ENCODE data around the gene LGSN.

DNA sequence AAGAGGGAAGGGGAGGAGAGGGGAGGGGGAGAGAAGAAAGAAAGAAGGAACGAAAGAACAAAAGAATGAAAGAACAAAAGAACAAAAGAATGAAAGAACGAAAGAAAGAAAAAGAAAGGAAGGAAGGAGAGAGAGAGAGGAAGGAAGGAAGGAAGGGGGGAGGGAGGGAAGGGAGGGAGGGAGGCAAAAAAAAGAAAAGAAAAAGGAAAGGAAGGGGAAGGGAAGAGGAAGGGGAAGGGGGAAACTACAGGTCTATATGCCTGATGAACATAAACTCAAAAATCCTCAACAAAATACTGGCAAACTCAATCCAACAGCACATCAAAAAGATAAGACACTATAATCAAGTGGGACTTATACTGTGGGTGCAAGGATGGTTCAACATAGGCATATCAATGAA is 13.7 kb upstream of the LGSN start:
- TF ChIP-seq, protein P1, sequence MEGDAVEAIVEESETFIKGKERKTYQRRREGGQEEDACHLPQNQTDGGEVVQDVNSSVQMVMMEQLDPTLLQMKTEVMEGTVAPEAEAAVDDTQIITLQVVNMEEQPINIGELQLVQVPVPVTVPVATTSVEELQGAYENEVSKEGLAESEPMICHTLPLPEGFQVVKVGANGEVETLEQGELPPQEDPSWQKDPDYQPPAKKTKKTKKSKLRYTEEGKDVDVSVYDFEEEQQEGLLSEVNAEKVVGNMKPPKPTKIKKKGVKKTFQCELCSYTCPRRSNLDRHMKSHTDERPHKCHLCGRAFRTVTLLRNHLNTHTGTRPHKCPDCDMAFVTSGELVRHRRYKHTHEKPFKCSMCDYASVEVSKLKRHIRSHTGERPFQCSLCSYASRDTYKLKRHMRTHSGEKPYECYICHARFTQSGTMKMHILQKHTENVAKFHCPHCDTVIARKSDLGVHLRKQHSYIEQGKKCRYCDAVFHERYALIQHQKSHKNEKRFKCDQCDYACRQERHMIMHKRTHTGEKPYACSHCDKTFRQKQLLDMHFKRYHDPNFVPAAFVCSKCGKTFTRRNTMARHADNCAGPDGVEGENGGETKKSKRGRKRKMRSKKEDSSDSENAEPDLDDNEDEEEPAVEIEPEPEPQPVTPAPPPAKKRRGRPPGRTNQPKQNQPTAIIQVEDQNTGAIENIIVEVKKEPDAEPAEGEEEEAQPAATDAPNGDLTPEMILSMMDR (conservative IDR thresholded peaks at IDR 0.05; ENCODE audit: low read depth in 2 of 2), result no peak
- no peak for TF ChIP-seq EZH2 (IDR thresholded peaks at IDR 0.05; ENCODE audit: low read depth, unreplicated experiment)
- TF ChIP-seq, protein P2, sequence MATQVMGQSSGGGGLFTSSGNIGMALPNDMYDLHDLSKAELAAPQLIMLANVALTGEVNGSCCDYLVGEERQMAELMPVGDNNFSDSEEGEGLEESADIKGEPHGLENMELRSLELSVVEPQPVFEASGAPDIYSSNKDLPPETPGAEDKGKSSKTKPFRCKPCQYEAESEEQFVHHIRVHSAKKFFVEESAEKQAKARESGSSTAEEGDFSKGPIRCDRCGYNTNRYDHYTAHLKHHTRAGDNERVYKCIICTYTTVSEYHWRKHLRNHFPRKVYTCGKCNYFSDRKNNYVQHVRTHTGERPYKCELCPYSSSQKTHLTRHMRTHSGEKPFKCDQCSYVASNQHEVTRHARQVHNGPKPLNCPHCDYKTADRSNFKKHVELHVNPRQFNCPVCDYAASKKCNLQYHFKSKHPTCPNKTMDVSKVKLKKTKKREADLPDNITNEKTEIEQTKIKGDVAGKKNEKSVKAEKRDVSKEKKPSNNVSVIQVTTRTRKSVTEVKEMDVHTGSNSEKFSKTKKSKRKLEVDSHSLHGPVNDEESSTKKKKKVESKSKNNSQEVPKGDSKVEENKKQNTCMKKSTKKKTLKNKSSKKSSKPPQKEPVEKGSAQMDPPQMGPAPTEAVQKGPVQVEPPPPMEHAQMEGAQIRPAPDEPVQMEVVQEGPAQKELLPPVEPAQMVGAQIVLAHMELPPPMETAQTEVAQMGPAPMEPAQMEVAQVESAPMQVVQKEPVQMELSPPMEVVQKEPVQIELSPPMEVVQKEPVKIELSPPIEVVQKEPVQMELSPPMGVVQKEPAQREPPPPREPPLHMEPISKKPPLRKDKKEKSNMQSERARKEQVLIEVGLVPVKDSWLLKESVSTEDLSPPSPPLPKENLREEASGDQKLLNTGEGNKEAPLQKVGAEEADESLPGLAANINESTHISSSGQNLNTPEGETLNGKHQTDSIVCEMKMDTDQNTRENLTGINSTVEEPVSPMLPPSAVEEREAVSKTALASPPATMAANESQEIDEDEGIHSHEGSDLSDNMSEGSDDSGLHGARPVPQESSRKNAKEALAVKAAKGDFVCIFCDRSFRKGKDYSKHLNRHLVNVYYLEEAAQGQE (IDR thresholded peaks at IDR 0.05; ENCODE audit: unreplicated experiment), result no peak
- no peak for TF ChIP-seq POLR2AphosphoS5 (IDR thresholded peaks at IDR 0.05; ENCODE audit: low read depth)
- TF ChIP-seq EZH2phosphoT487 (IDR thresholded peaks at IDR 0.05; ENCODE audit: unreplicated experiment), result no peak

Measured in GM23338 (cell line).